ENCODE measurements around the gene RTRAF. TPM values are rescaled to one million over a fixed set of nuclear protein-coding genes. Genes with fewer than 3 reads are reported as not detected.

The RTRAF gene
- 48.8 TPM for total RNA-seq

DNA sequence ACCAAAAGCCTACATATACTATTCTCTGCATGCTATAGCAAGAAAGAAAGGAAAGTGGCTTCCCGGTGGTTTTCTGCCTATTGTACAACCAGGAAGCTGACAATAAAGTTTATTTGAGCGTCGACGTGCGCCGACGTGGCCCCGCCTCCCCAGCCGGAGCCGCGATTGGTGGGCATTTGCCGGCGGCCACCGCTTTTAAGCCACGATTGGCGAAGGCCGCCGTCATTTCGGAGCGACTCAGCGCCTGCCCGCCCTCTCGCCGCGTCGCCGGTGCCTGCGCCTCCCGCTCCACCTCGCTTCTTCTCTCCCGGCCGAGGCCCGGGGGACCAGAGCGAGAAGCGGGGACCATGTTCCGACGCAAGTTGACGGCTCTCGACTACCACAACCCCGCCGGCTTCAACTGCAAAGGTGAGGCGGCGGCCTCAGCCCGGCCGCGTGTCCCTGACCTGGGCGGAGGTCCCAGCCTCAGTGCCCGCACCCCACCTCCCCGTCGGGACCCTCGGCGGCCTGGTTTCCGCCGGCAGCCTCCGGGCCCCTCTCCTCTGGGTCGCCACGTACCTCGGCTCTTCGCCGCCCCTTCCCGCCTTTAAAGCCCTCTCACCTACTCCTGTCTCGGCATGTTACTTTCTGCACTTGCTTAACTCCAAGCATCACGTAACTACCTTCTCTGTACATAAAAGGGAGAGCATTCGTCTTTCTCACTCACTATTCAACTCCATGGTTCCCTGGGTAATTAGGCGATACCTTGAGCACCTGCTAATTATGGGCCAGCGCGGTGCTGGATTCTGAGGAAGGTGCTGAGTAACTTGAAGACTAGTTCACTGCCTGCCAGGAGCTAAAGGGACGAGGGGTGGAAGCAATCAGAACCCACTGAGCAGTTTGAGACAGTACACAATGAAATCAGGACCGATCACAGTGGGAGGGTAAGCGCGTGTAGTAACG lies at the start of gene RTRAF:
Gene RTRAF, plus strand, starts transcription at position 254 of the 942 bp plus-strand sequence. Its CDS starts 94 bp downstream, at position 348.

Other genes starting within 250 kb of the RTRAF start
- gene GNG2, start 128.9 kb upstream of the RTRAF start, total RNA-seq: 342 TPM
- gene NID2, start 79.5 kb downstream of the RTRAF start, total RNA-seq: 6.9 TPM